HCT116 (cell line): ENCODE measurements around the gene TMEM109. TPM values are rescaled to one million over a fixed set of nuclear protein-coding genes. Genes with fewer than 3 reads are reported as not detected.

Experiments
- ATAC-seq: fragments of 200-7000 bp; cut with Tn5 transposase; 2 replicates; pipeline ENCODE4 v1.9.1; 2020; ENCODE audit warnings: mild to moderate bottlenecking, moderate library complexity
- BruUV-seq: library from RNA; stranded (reverse); fragments of 400-500 nt; replicated peaks from 2 replicates; lab custom pipeline; 2021; lab: Mats Ljungman, UMichigan
- CTCF ChIA-PET: fragments of 300-600 bp; sonication (Branson Sonifier 250); formaldehyde crosslinking; loops from one replicate; lab custom pipeline; 2021; ENCODE audit warnings: antibody characterized with exemption; lab: Charles Lee
- POLR2A ChIA-PET: fragments of 300-600, 350-600 bp; sonication (Branson Sonifier 250); formaldehyde crosslinking; loops from one replicate; lab custom pipeline; 2021; ENCODE audit warnings: antibody characterized with exemption; lab: Charles Lee
- RAD21 ChIA-PET, 2 experiments: fragments of 300-600 bp; sonication (Branson Sonifier 250); formaldehyde crosslinking; loops; one replicate each; lab custom pipeline; 2023; ENCODE audit warnings: low total read pairs in 2 of 2; ENCODE audit not compliant: uncharacterized antibody in 2 of 2, unreplicated experiment in 2 of 2, low non-redundant PET in 1 of 2; lab: Charles Lee
- DNase-seq: peaks from one replicate; pipeline ENCODE4 v3.0.0-alpha.2; 2010; ENCODE audit warnings: low read depth, low spot score
- H2AFZ ChIP-seq: fragments of 200-600 bp; shearing (Covaris generic), sonication (generic); 2 replicates; pipeline ENCODE4 v1.6.1; 2017; ENCODE audit warnings: low read depth, mixed run types, mixed read lengths, antibody characterized with exemption, low read length; ENCODE audit not compliant: poor library complexity, severe bottlenecking
- H3K27ac ChIP-seq: 2 replicates; pipeline ENCODE4 v1.5.1; 2012; ENCODE audit warnings: low read depth, low read length
- H3K27me3 ChIP-seq: fragments of 200-600 bp; sonication (generic); 2 replicates; pipeline ENCODE4 v1.6.1; 2016; ENCODE audit warnings: mixed run types, low read length, mixed read lengths; ENCODE audit not compliant: insufficient read depth
- H3K36me3 ChIP-seq, 2 experiments: fragments of 200-500 bp in 1 of 2; fragments of 200-600 bp in 1 of 2; sonication (Bioruptor generic) in 1 of 2; sonication (generic) in 1 of 2; 2 replicates each; pipeline versions ENCODE4 v1.5.1 to v1.6.1; 2014 to 2016; ENCODE audit warnings: low read length in 2 of 2, inconsistent platforms in 1 of 2, mixed read lengths in 1 of 2, mixed run types in 1 of 2; ENCODE audit not compliant: insufficient read depth in 2 of 2, control insufficient read depth in 1 of 2
- H3K4me1 ChIP-seq, 2 experiments: fragments of 200-600 bp in 1 of 2; sonication (generic) in 1 of 2; 2 replicates each; pipeline versions ENCODE4 v1.5.1 to v1.6.1; 2012 to 2017; ENCODE audit warnings: low read length in 2 of 2, inconsistent platforms in 1 of 2, mild to moderate bottlenecking in 1 of 2, mixed read lengths in 1 of 2, mixed run types in 1 of 2, moderate library complexity in 1 of 2; ENCODE audit not compliant: insufficient read depth in 2 of 2, control insufficient read depth in 1 of 2
- H3K4me2 ChIP-seq: fragments of 200-600 bp; sonication (generic); 2 replicates; pipeline ENCODE4 v1.6.1; 2017; ENCODE audit warnings: mixed run types, low read length, mixed read lengths
- H3K4me3 ChIP-seq, 2 experiments: fragments of 200-600 bp in 1 of 2; sonication (generic) in 1 of 2; replicated peaks in 1 of 2; 2 replicates each; pipeline ENCODE4 v1.5.1; 2011 to 2016; ENCODE audit warnings: low read length in 2 of 2, control low read depth in 1 of 2, low read depth in 1 of 2, mild to moderate bottlenecking in 1 of 2, mixed read lengths in 1 of 2, mixed run types in 1 of 2
- H3K79me2 ChIP-seq: fragments of 200-600 bp; sonication (generic); 2 replicates; pipeline ENCODE4 v1.6.1; 2017; ENCODE audit warnings: mild to moderate bottlenecking, mixed run types, low read length, moderate library complexity, mixed read lengths; ENCODE audit not compliant: insufficient read depth
- H3K9ac ChIP-seq: fragments of 200-600 bp; sonication (generic); 2 replicates; pipeline ENCODE4 v1.6.1; 2016; ENCODE audit warnings: low read length, mixed read lengths
- H3K9me2 ChIP-seq: fragments of 200-600 bp; sonication (generic), shearing (Covaris generic); 2 replicates; pipeline ENCODE4 v1.6.1; 2017; ENCODE audit warnings: mixed run types, mild to moderate bottlenecking, moderate library complexity; ENCODE audit not compliant: insufficient read depth
- H3K9me3 ChIP-seq, 2 experiments: fragments of 200-500 bp in 1 of 2; fragments of 200-600 bp in 1 of 2; sonication (Bioruptor generic) in 1 of 2; sonication (generic) in 1 of 2; 2 replicates each; pipeline ENCODE4 v1.6.1; 2014 to 2017; ENCODE audit warnings: low read length in 2 of 2, mixed read lengths in 2 of 2, inconsistent platforms in 1 of 2, low read depth in 1 of 2, mild to moderate bottlenecking in 1 of 2, mixed run types in 1 of 2, moderate library complexity in 1 of 2; ENCODE audit not compliant: control insufficient read depth in 1 of 2, insufficient read depth in 1 of 2
- H4K20me1 ChIP-seq: fragments of 200-600 bp; sonication (generic), shearing (Covaris generic); 2 replicates; pipeline ENCODE4 v1.6.1; 2017; ENCODE audit warnings: mixed run types, mild to moderate bottlenecking, moderate library complexity; ENCODE audit not compliant: insufficient read depth
- CEBPB ChIP-seq: IDR thresholded peaks from 2 replicates; pipeline ENCODE4 v1.6.1; 2012; ENCODE audit warnings: low read depth
- EGR1 ChIP-seq: IDR thresholded peaks from 2 replicates; pipeline ENCODE4 v1.6.1; 2012; ENCODE audit warnings: low read depth
- EZH2 ChIP-seq: fragments of 200-600 bp; sonication (generic); IDR thresholded peaks from 2 replicates; pipeline ENCODE4 v1.6.1; 2017; ENCODE audit warnings: antibody characterized with exemption, mixed run types
- FOSL1 ChIP-seq: IDR thresholded peaks from 2 replicates; pipeline ENCODE4 v1.6.1; 2012; ENCODE audit warnings: low read depth
- JUND ChIP-seq: IDR thresholded peaks from 2 replicates; pipeline ENCODE4 v1.6.1; 2012
- POLR2A ChIP-seq: IDR thresholded peaks from 2 replicates; pipeline ENCODE4 v1.7.0; 2011; ENCODE audit warnings: borderline replicate concordance; ENCODE audit not compliant: insufficient read depth, insufficient read length; ENCODE audit errors: extremely low read depth
- SRF ChIP-seq: IDR thresholded peaks from 2 replicates; pipeline ENCODE4 v1.6.1; 2012; ENCODE audit warnings: low read depth
- TCF7L2 ChIP-seq: IDR thresholded peaks from 2 replicates; pipeline ENCODE4 v1.7.0; 2011; ENCODE audit warnings: borderline replicate concordance, inconsistent platforms; ENCODE audit not compliant: insufficient read depth, insufficient read length; ENCODE audit errors: extremely low read depth
- YY1 ChIP-seq: IDR thresholded peaks from 2 replicates; pipeline ENCODE4 v1.6.1; 2011; ENCODE audit warnings: low read length, low read depth, moderate library complexity, mild to moderate bottlenecking; ENCODE audit not compliant: insufficient replicate concordance; ENCODE audit errors: extremely low read depth
- ZFX ChIP-seq: fragments of 450-650 bp; IDR thresholded peaks from 2 replicates; pipeline ENCODE4 v1.6.1; 2017
- ZNF274 ChIP-seq: fragments of 200-500 bp; sonication (Bioruptor generic); IDR thresholded peaks from 2 replicates; pipeline ENCODE4 v1.6.1; 2014; ENCODE audit warnings: mild to moderate bottlenecking, low read depth, low read length, inconsistent platforms
- intact Hi-C: fragments of 100-400 bp; cut with micrococcal nuclease; formaldehyde crosslinking; loops from 2 replicates; pipeline ENCODE4 v1.10.0; 2022
- total RNA-seq: library from RNA; stranded (reverse); gene quantifications from one replicate; pipeline ENCODE4 v1.2.1, GENCODE V29; 2021; ENCODE audit not compliant: unreplicated experiment
- TF ChIP-seq, protein P1 (sequence below): IDR thresholded peaks from 2 replicates; pipeline ENCODE4 v1.6.1; 2012
- TF ChIP-seq, protein P2 (sequence below): IDR thresholded peaks from 2 replicates; pipeline ENCODE4 v1.6.1; 2012; ENCODE audit warnings: low read depth
- TF ChIP-seq, protein P3 (sequence below): IDR thresholded peaks from 2 replicates; pipeline ENCODE4 v1.6.1; 2011; ENCODE audit warnings: mild to moderate bottlenecking, low read length, moderate library complexity; ENCODE audit not compliant: insufficient replicate concordance; ENCODE audit errors: extremely low read depth

TMEM109 gene
- total RNA-seq, 1 experiment from 2014 or later: 44.4 TPM

DNA sequence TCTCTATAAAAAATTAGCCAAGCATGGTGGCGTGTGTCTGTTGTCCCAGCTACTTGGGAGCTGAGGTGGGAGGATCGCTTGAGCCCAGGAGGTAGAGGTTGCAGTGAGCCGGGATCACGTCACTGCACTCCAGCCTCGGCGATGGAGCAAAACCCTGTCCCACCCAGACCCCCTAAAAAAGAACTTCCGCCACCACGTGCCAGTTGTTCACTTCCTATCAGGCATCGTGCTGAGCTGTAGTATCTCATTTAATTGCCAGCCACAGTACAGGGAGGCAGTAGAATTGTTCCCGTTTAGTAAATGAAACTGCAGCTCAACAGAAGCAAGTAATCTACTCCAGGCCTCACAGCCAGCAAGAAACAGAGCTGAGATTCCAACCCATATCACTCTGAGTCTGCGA is 7.3 kb downstream of the TMEM109 start:
- Histone ChIP-seq H2AFZ (no peak overlapping the region), H3K4me3 (no peak overlapping the region), H3K9ac (no peak overlapping the region), H4K20me1 (no peaks in the 10 kb centered on the region; the same call in 1 of the 2 replicates), H3K4me1 (peaks cover 31 to 59% of the 10 kb centered on the region in 2 experiments), H3K9me3 (no peaks in the 10 kb centered on the region), H3K27me3 (no peaks in the 10 kb centered on the region), H3K4me2 (no peak overlapping the region), H3K36me3 (peaks cover 9 to 23% of the 10 kb centered on the region in 2 experiments; a peak in 2 of 4 replicates), H3K27ac (no peak overlapping the region), H3K79me2 (peaks cover 37% of the 10 kb centered on the region), H3K9me2 (no peaks in the 10 kb centered on the region)
- ChIA-PET RAD21 (no interaction called here), CTCF (interaction anchor here (1.2 kb wide), 1 partner anchor 22 kb away, joined by 3 read pairs; no protein-coding TSS in a partner anchor), POLR2A (no interaction called here)
- no peak for TF ChIP-seq JUND
- no peak for TF ChIP-seq TCF7L2
- TF ChIP-seq, protein P1, sequence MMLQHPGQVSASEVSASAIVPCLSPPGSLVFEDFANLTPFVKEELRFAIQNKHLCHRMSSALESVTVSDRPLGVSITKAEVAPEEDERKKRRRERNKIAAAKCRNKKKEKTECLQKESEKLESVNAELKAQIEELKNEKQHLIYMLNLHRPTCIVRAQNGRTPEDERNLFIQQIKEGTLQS: no peak
- TF ChIP-seq ZNF274: no peak
- no peak for TF ChIP-seq CEBPB
- TF ChIP-seq FOSL1: no peak
- no peak for TF ChIP-seq SRF
- TF ChIP-seq, protein P2, sequence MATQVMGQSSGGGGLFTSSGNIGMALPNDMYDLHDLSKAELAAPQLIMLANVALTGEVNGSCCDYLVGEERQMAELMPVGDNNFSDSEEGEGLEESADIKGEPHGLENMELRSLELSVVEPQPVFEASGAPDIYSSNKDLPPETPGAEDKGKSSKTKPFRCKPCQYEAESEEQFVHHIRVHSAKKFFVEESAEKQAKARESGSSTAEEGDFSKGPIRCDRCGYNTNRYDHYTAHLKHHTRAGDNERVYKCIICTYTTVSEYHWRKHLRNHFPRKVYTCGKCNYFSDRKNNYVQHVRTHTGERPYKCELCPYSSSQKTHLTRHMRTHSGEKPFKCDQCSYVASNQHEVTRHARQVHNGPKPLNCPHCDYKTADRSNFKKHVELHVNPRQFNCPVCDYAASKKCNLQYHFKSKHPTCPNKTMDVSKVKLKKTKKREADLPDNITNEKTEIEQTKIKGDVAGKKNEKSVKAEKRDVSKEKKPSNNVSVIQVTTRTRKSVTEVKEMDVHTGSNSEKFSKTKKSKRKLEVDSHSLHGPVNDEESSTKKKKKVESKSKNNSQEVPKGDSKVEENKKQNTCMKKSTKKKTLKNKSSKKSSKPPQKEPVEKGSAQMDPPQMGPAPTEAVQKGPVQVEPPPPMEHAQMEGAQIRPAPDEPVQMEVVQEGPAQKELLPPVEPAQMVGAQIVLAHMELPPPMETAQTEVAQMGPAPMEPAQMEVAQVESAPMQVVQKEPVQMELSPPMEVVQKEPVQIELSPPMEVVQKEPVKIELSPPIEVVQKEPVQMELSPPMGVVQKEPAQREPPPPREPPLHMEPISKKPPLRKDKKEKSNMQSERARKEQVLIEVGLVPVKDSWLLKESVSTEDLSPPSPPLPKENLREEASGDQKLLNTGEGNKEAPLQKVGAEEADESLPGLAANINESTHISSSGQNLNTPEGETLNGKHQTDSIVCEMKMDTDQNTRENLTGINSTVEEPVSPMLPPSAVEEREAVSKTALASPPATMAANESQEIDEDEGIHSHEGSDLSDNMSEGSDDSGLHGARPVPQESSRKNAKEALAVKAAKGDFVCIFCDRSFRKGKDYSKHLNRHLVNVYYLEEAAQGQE: no peak
- no peak for TF ChIP-seq POLR2A
- no peak for TF ChIP-seq EGR1
- TF ChIP-seq EZH2: no peak
- no peak for TF ChIP-seq YY1
- TF ChIP-seq, protein P3, sequence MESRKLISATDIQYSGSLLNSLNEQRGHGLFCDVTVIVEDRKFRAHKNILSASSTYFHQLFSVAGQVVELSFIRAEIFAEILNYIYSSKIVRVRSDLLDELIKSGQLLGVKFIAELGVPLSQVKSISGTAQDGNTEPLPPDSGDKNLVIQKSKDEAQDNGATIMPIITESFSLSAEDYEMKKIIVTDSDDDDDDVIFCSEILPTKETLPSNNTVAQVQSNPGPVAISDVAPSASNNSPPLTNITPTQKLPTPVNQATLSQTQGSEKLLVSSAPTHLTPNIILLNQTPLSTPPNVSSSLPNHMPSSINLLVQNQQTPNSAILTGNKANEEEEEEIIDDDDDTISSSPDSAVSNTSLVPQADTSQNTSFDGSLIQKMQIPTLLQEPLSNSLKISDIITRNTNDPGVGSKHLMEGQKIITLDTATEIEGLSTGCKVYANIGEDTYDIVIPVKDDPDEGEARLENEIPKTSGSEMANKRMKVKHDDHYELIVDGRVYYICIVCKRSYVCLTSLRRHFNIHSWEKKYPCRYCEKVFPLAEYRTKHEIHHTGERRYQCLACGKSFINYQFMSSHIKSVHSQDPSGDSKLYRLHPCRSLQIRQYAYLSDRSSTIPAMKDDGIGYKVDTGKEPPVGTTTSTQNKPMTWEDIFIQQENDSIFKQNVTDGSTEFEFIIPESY: no peak
- TF ChIP-seq ZFX: no peak
- ATAC-seq: no peak
- BruUV-seq: no TSS peak
- intact Hi-C loops: no loop called here
- DNase-seq: no peak
